ENCODE data around the gene NEDD9. TPM values are rescaled to one million over a fixed set of nuclear protein-coding genes. Genes with fewer than 3 reads are reported as not detected.

NEDD9 gene
- total and polyA plus RNA-seq, 2 experiments from 2014 or later: 4.4 to 13.0 TPM

GRCh38 chr6:11226005-11226404 is 6.5 kb downstream of the NEDD9 start (continued):
- TF ChIP-seq NANOG (IDR thresholded peaks at IDR 0.05; ENCODE audit: borderline replicate concordance): no peak
- TF ChIP-seq ZNF114 (CRISPR knock-in tag; IDR thresholded peaks at IDR 0.05): no peak
- TF ChIP-seq CREB1 (CRISPR knock-in tag; IDR thresholded peaks at IDR 0.05; ENCODE audit: low read depth): no peak
- no peak for TF ChIP-seq EZH2phosphoT487 (IDR thresholded peaks at IDR 0.05; ENCODE audit: unreplicated experiment)
- TF ChIP-seq ZNF331 (CRISPR knock-in tag; IDR thresholded peaks at IDR 0.05; ENCODE audit: low read depth): no peak
- no peak for TF ChIP-seq STAT1 (IDR thresholded peaks at IDR 0.05; ENCODE audit: unreplicated experiment)
- TF ChIP-seq CTCF (conservative IDR thresholded peaks at IDR 0.05; ENCODE audit: low read depth in 2 of 2): no peak
- no peak for TF ChIP-seq ETS1 (IDR thresholded peaks at IDR 0.05)

- H3K27ac Mint-ChIP-seq: no peak overlapping the region
- DNase-seq (ENCODE audit: low spot score): no peak
- peaks cover 35% of the 10 kb centered on the region for H3K4me1 Mint-ChIP-seq
- Histone ChIP-seq H3K4me3 (no peak overlapping the region), H3F3A (replicated peaks; ENCODE audit: low read depth) (no peaks in the 10 kb centered on the region), H3K9me2 (ENCODE audit: insufficient read depth) (no peaks in the 10 kb centered on the region), H3K79me2 (replicated peaks; ENCODE audit: insufficient read depth) (peaks cover 44% of the 10 kb centered on the region), H3K27me3 (ENCODE audit: insufficient read depth) (no peaks in the 10 kb centered on the region), H4K20me1 (replicated peaks; ENCODE audit: insufficient read depth) (no peaks in the 10 kb centered on the region; the same call in 1 of the 2 replicates), H3K27ac (ENCODE audit: low read depth) (no peak overlapping the region), H2AFZ (no peak overlapping the region), H3K36me3 (ENCODE audit: insufficient read depth) (no peaks in the 10 kb centered on the region), H3K4me2 (no peak overlapping the region), H3K4me1 (ENCODE audit: insufficient read depth) (peaks cover 24% of the 10 kb centered on the region)
- H3K4me3 Mint-ChIP-seq: no peak overlapping the region
- peaks cover 4% of the 10 kb centered on the region for H3K27me3 Mint-ChIP-seq (ENCODE audit: insufficient read depth, low read depth, poor library complexity)
- no peaks in the 10 kb centered on the region for H3K36me3 Mint-ChIP-seq (ENCODE audit: low read depth)
- no peaks in the 10 kb centered on the region for H3K9me3 Mint-ChIP-seq
- no peak for ATAC-seq
- TF ChIP-seq EZH2phosphoT487 (IDR thresholded peaks at IDR 0.05; ENCODE audit: unreplicated experiment) (no peak), POLR2AphosphoS5 (IDR thresholded peaks at IDR 0.05; ENCODE audit: low read depth) (no peak), NANOG (IDR thresholded peaks at IDR 0.05; ENCODE audit: borderline replicate concordance) (no peak), ETS1 (IDR thresholded peaks at IDR 0.05) (no peak), ZNF114 (CRISPR knock-in tag; IDR thresholded peaks at IDR 0.05) (no peak), EZH2 (IDR thresholded peaks at IDR 0.05; ENCODE audit: low read depth, unreplicated experiment) (no peak), ZNF331 (CRISPR knock-in tag; IDR thresholded peaks at IDR 0.05; ENCODE audit: low read depth) (no peak), CTCF (conservative IDR thresholded peaks at IDR 0.05; ENCODE audit: low read depth in 2 of 2) (no peak), REST (IDR thresholded peaks at IDR 0.05; ENCODE audit: unreplicated experiment) (no peak), STAT1 (IDR thresholded peaks at IDR 0.05; ENCODE audit: unreplicated experiment) (no peak)
Measured at GRCh38 chr6:11224966-11225463, 7.5 kb downstream of the NEDD9 start.

All from GM23338 (cell line).